Stimulated activated CD8-positive, alpha-beta memory T cell treated with anti-CD3 and anti-CD28 coated beads, Interleukin-12 subunit alpha, Interleukin-12 subunit beta, amount 100 ng/mL, for 24 hours (primary cell): ENCODE data around the gene ABCA2.

Source experiments
- DNase-seq: peaks from one replicate; pipeline ENCODE4 v3.0.0-alpha.2; 2020; ENCODE audit errors: extremely low read depth

ABCA2 gene

DNA sequence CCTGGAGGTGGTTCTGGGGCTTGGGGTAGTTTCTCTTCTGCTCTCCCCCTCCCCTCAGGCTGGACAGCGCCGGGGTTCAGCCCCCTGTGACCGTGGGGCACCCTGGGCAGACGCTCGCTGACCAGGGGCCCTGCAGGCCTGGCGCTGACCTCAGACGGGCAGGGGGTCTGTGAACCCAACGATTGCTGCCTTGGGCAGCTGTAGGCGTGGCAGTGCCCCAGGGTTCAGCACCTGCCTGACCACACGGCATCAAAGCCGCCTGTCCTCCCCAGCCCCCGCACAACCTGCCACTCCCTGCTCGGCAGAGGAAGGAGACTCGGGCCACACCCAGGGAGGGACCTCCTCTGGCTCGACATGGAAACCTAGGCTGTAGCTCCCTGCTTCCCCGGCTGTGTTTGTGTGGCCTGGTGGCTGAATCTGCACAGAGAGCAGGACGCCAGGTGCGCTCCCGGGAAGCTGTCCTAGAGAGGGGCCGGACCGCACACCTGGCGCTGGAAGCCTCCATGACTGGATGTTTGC is 63.8 kb downstream of the ABCA2 start:
- no peak for DNase-seq

DNA sequence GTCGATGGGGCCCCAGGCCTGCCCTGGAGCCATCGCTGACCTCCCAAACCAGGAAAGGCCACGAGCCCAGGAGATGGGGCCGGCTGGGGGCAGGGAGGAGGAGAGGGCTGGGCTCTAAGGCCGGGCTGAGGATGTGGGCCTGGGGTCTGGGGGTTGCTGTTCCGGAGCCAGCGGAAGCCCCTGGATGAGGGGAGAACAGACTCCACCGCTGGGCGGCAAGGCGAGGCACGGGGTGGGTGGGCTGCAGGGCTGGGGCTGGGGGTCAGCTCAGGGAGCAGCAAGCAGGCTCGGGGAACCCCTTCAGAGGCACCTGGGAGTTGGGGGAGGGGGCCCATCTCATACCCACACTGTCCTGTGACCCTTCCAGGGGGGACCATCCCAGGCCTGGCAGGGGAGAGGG is 64.3 kb downstream of the ABCA2 start:
- no peak for DNase-seq

DNA sequence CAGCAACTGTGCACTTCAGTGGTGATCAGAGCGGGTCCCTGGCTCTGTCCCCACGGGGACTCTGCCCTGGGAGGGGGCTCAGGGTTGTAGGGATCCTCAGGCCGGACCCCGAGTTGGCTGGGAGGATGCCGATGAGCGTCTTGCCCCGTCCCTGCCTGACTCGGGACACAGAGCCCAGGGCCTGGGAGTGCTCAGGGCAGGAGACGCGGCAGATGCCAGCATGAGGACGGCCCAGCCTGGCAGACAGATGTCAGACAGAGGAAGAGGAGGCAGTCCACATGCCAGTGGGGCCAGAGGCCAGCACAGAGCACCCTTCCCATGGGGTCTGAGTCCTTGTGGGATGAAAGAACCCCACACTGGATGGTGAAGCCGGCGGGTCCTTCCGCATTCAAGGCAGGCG is 64.7 kb downstream of the ABCA2 start:
- DNase-seq: no peak

DNA sequence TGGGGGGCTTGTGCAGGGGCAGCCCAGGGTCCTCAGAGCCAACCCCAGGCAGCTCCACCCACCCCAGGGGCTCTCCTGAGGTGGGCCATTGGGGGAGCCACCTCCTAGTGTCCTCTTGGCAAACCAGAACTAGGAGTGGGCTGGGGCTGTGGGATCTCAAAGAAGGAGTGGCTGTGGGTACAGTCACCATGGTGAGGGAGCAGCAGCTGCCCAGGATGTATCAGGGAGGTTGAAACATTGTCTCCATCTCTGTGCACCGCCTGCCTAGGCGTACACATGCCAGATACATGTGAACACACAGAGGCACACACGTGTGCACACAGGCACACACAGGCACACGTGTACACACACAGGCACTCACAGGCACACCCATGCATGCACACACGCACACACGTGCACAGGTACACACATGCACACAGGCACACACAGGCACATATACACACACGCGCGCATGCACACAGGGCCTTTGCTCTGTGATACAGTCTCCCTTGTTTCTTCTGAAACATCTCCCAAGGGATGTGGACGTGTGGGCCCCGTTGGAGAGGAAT is 65.3 kb downstream of the ABCA2 start:
- no peak for DNase-seq

DNA sequence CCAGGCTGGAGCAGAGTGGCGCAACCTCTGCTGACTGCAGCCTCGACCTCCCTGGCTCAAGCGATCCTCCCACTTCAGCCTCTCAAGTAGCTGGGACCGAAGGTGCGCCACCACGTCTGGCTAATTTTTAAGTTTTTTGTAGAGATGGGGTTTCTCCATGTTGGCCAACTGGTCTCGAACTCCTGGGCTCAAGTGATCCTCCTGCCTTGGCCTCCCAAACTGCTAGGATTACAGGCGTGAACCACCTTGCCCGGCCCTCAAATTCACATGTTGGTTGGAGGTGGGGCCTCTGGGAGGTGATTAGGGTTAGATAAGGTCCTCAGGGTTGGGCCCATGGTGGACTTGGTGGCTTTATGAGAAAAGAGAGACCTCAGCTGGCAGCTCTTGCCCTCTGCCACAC is 65.9 kb downstream of the ABCA2 start:
- DNase-seq: no peak

DNA sequence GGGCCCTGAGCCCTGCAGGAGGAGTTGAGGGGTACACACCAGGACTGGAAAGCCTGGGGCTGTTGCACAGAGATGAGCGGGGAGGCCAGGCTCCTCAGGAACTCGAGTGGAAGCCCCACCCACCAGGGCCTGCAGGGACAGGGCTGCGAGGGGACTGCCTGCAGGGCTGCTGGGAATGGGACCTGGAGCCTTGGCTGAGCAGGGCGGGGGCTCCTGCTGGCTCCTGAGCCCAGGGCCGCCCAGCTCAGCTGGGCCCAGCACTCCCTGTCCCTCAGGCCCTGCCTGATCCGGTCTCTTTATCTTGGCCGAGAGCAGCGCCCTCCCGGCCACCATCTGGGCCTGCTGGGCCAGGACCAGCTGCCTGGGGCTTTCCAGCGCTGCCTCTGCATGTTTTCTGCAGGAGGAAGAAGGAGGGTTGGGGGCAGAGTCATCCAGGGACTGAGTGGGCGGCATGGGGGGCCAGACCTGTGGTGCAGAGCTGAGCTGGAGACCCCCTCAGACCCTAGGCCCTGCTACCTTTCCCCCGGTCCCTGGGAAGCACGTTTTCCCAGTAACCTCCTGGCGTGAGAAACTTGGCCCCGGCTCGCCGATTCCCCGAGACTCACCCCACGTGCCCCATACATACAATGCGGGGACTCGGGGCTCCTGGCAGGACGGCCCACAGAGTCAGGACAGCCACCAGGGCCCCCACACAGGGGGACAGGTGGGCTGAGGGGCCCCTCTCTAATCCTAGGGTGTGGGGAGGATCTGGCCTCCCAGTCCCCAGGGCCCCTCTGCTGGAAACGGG is 66.6 kb downstream of the ABCA2 start:
- no peak for DNase-seq

DNA sequence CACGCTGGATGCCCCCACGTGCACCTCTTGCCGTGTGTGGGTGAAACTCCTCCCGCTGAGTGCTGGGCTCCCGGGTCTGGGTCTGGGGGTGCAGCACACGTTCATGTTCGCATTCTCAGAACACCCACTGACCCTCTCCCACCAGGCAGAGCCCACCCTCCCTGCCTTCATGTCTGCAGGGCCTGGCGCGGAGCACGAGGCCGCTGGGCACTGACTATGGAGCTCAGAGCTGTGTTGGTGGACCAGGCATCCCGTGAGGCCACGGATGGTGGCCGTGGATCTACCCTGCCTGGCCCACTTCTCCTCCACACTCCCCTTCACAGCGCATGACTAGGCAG is 67.1 kb downstream of the ABCA2 start:
- no peak for DNase-seq

DNA sequence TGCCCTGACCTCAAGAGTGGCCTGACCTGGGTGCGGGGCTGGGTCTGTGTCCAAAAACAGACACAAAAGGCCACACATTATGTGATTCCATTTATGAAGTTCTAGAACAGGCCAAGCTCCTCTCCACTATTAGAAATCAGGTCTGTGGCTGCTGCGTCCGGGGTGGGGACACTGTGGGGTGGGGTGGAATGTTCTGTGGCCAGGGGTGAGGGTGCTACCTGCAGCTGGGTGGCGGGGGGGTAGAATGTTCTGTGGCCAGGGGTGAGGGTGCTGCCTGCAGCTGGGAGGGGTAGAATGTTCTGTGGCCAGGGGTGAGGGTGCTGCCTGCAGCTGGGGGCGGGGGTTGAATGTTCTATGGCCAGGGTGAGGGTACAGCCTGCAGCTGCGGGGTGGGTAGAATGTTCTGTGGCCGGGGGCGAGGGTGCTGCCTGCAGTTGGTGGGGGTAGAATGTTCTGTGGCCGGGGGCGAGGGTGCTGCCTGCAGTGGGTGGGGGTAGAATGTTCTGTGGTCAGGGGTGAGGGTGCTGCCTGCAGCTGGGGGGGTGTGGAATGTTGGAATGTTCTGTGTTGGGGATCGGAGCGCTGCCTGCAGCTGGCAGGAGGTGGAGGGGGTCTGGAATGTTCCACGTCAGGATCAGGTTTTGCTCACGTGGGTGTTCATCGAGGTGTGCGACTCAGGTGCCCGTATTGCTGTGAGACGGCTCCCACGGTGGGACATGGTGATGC is 67.7 kb downstream of the ABCA2 start:
- no peak for DNase-seq

DNA sequence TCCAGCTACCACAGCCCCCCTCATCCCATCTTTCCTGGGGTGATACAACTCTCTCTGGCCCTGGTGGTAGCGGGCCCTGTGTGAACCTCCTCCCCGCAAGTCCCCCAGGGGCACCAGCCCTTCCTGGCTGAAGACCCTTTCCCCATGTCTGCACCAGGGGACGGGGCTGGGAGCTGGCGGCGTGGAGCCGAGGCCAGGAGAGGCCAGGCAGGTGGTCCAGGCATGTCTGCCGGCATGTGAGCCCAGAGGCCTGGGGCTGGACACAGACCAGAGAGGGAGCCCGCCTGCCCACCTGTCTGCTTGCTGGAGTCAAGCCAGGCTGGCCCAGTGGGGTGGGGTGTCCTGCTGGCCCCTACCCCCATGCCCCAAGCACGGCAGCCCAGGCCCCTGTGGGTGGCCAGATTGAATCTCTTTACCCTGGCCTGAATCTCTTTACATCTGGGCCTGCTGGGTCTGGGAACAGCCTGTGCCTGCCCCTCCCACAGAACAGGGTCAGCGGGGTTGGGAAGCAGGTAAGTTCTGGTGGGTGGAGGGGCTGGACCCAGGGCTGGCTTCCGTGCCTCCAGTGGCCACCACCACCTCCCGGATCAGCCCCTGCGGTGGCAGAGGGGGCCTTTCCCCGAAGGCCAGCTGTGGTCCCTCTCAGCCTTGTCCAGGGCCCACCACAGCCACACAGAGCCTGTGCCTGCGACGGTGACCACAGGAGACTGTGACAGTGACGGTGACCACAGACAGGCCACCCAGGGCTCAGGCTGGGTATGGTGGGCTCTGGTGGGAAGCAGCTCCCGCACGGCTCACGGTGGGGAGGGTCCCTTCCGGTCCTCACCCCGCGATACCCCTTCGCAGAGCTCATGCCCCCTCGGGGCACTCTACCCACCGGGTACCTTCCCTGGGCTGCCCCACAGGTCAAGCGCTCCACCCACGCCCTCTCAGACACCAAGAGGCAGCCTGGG is 68.9 kb downstream of the ABCA2 start:
- no peak for DNase-seq

DNA sequence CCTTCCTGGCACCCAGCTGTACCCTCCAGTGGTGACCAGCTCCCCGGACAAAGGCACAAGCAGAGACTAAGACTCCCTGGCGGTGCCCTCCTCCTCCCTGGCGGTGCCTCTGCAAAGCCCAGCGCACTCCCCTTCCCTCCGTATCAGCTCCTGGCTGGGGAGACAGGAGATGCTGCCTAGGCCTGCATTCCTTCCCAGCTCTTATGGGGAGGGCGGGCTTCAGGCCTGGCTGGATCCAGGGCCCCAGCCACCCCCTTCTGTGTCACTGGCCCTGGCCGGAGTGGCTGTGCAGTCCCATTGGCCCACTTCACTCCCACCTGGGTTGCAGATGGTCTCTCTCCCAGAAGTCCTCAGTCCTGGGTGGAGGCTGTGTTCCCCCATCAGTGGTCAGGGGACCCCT is 69.6 kb downstream of the ABCA2 start:
- DNase-seq: no peak

DNA sequence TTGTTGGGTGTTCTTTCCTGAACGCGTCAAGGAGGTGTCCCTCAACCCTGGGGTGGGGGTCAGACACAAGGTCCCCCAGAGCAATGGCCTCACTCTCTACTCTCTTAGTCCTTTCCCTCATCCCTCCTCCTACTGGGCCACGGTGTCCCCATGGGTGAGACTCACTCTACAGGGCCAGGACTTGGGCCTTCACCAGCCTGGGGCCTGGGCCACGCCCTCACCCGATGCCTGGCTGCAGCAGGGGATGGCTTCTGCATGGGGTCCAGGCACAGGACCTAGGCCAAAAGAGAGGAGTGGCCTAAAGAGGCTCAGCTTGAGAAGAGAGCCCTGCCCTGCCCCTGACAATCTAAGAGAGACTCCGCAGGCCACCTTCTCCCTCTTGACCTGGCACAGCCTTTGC is 70.1 kb downstream of the ABCA2 start:
- DNase-seq: no peak

DNA sequence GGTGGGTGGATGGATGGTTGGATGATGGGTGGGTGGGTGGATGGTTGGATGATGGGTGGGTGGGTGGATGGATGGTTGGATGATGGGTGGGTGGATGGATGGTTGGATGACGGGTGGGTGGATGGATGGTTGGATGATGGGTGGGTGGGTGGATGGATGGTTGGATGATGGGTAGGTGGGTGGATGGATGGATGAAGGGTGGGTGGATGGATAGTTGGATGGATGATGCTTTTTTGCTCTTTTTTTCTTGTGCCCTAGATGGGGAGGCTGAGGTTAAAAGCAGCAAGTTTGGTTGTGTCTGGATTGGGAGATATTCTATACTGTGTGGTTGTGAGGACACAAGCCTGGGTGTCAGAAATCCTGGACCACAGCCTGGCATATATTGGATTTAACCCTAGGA is 70.6 kb downstream of the ABCA2 start:
- no peak for DNase-seq
